Stimulated activated CD8-positive, alpha-beta memory T cell treated with anti-CD3 and anti-CD28 coated beads, Interleukin-2, amount 100 ng/mL, for 48 hours (primary cell): Measurements from ENCODE around the gene CERK.

Experiments used
- DNase-seq, 2 donors: peaks; one replicate each; pipeline ENCODE4 v3.0.0-alpha.2; 2020; ENCODE audit warnings: low read depth in 2 of 2

Gene CERK

DNA sequence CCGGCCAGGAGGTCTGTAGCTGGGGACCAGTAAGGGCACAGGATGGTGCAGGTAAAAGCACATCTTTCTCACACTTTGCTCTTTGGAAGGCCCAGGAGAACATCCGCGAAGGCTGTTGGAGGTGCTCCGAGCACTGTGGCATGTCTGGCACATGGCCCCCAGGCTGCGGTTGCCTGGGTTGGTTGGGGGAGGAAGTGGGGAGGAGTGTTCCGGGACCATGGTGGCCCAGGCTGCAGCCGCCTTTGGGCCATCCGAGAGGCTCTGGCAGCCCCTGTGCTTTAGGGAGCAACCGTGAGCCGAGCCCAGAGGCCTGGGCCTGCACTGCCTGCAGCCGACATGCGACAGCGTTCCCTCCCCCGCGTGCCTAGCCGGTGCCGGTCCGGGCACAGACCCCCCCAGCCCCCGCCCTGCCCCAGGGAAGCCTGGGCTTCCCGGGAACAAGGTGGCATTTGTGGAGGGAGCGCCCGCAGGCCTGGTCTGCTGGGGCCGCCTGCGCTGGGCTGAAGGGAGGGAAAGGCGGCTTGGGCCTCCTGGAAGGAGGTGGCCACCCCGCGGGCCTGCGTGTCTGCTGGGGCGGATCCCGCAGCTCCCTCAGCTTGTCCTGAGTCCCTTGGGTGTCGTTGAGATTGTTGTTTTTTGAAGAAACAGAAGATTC lies 59.9 kb downstream of the CERK start:
- DNase-seq: no peak

DNA sequence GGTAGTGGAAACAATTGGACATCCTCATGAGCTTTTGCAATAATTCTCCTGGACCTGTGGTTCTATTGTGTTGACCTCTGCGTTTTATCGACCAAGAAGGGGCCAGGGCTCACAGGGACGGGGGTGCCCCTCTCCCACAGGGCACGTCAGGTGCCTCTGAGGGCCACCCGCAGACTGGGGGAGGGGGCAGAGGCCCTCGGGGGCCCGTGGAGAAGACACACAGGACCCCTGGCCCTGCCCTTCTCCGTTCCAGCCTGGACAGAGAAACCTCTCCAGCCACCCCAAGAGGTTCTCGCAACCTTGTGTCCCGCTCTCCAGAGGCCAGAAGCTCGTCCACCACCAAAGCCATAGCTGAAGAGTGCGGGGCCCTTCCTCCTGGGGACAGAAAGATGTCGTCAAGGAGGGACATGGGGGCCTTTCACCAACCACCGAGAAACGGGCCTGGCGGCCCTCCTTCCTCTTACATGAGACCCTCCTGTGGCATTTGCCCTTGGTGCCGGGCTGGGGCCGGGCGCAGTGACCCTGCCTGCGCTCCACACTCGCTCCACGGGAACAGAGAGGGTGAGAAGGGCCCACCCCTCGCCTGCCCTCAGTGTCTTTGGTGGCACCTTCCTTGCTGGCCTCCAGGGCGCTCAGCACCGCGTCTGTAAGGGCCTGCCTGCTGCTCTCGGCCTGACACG lies 60.6 kb downstream of the CERK start:
- DNase-seq: no peak

DNA sequence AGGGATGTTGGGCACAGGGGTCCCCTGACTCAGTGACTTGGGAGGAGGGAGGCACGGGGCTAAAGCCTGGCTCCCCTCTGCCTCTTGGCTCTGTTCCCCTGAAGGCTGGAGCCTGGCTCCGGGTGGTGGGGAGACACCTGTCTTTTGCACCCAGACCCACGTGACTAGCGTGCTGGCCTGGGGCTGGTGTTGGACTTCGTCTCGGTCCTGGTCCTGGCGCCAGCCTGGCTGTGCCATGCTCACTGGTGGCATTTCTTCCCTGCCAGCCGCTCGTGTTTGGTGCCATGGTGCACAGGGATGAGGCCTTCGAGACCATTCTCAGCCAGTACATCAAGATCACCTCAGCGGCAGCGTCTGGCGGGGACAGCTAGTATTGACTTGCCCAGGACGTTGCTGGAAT lies 61.2 kb downstream of the CERK start:
- no peak for DNase-seq

DNA sequence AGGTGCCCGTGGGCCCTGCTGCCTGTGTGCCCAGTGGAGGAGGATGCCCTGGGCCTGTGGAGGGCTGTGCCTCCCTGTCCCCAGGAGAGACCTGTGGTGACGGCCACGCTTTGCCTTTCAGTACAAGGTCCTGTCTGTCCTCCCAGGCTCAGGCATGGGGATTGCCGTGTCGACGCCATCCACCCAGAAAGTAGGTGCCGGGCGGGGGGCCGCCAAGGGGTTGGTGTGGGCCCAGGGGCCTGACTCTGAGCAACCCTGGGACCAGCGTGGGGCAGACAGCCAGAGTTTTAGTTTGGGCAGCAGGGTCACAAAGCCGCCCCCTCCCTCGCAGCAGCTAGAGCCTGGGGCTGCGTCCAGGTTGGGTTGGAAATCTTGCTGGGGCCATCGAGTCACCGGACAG lies 61.6 kb downstream of the CERK start:
- DNase-seq: no peak

DNA sequence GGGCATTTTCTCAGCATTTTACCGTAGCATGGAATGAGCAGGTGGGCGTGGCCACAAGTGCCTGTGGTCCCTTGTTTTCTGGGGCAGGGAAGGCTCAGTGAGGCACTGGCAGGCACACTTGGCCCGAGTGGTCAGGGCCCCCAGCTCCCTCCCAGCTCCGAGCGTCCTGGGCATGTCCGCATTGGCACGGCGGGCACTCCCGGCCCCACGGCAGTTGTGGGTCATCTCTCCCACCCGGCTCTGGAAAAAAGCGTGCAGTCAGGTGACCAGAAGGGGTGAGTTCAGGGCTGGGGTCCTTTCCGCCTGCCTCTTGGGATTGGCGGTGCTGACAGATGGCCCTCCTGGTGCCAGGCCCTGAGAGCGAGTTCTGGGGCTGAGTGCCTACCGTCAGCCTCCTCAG lies 62.1 kb downstream of the CERK start:
- no peak for DNase-seq

DNA sequence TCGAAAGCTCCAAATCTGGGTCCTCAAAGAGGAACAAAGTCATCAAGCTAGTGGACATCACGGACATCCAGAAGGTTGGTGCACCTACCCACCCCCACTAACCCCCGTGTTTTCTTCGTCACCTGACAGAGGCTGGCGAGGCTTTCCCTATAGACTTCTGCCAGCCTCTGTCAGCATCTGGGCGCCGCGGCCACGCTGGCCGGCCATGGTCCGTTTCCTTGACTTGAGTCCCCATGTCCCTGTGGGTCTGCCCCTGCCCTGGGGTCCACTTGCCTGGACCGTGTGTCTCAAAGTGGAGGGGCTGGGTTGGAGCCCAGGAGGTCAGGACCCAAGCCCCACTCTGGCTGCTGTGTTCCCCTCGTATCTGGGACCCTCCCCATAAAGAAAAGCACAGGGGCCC lies 62.6 kb downstream of the CERK start:
- DNase-seq: no peak

DNA sequence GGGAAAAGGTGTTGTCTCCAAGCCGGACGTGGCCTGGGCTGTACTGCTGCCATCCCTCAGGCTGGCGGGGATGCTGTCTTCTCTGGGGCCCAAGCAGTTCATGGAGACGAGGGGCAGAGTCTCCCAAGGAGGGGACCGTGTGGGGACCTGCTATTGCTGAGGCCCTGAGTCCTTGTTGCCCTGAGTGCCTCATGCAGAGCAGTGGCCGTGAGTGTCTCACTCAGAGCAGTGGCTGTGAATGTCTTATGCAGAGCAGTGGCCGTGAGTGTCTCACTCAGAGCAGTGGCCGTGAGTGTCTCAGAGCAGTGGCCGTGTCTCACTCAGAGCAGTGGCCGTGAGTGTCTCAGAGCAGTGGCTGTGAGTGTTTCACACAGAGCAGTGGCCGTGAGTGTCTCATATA lies 63.1 kb downstream of the CERK start:
- DNase-seq: no peak

DNA sequence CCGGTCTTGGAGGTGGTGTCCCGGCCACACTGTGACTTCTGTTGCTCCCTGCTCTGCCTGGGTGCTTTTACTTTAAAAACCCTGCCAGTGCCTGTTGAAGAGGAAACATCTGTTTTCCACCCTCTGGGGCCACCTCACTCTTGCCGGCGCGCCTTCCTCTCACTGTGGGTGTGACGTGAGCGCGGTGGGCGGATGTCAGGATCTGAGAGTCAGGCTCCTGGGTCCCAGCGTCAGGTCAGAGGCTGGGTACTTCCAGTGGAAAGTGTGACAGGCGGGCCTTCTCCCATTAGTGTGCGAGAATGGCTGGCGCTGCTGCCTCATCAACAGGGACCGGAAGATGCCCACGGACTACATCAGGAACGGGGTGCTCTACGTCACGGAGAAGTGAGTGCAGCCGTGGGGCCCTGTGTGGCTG lies 63.7 kb downstream of the CERK start:
- peak; percentile 92 to 94 for DNase-seq

DNA sequence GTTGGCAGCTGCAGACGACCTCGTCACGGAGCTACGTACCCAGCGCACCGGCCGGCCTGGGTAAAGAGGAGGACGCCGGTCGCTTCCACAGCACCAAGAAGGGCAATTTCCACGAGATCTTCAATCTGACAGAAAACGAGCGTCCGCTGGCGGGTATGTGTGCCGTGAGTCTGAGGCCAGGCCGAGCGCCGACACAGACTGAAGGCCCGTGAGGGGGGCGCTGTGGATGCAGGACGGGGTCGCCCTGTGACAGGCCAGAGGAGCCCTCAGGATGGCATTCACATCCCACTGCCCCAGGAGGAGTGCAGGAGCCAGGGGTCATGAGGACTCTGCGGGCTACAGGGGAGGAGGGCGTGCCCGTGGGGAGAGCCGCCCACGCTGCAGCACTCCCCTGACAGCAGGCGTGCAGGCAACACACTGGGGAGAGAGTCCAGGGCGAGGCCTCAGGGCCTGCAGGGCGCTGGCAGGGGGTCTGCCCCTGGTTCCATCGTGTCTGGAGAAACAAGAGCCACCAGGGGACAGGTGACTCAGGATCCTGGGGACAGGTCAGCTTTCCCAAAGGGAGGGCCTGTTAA lies 64.3 kb downstream of the CERK start:
- no peak for DNase-seq

DNA sequence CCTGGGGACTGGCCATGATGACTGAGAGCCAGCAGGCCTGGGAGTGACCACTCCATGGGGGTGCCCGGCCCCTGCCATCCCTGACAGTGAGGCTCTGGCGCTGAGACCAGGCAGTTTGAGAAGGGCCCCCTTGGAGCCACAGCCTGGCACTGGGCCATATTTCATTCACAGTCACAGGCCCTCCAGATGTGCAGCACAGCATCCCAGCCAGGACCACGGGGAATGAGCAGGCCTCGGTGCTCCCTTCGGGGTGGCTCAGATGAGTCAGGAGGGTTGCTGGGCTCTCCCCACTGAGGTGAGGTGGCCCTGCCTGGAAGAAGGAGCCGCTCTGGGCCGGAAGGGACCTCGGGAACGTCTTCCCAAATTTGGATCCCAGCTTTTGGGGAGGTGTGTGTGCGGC lies 64.8 kb downstream of the CERK start:
- DNase-seq: no peak

DNA sequence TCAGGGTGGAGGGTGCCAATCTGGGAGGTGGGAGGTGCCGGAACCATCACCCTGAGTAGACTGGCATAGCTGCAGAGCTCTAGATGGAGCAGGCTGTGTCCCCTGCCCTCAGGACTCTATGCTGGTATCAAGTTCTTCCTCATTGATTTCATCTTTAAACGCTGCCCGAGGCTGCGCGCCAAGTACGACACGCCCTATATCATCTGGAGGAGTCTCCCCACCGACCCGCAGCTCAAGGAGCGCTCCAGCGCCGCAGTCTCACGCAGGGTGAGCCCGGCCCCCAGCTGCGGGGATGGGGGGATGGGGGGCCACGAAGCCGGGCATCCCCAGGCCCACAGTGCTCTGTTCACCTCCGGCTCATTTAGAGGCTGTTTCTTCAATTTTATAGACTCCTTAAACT lies 65.3 kb downstream of the CERK start:
- no peak for DNase-seq

DNA sequence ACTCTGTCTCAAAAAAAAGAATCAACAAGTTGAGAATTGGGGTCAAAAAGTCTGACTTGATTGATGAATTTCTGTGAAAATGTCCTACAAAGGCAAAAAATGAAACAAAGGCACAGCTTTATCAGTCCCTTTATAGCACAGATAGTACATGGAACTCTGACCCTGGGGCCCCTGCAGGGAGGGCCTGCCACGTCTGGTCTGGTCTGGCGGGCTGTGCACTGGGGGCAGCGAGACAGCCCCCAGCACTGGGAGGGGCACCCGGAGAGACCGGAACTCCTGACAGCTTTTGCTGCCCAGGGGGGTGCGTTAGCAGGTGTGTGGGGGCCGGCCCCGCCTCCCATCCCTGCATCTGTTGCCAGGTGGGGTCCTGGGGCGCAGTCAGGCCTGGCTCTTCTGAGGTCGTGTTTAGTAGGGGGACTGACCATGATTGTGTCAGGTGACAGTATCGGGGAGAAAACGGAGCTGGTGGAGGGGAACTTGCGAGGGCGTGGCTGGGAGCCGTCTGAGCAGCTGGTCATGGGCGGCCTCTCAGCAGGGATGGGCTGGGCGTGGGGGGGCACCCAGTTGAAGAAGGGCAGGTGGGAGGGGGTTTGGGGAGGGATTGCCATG lies 66.1 kb downstream of the CERK start:
- DNase-seq: no peak

DNA sequence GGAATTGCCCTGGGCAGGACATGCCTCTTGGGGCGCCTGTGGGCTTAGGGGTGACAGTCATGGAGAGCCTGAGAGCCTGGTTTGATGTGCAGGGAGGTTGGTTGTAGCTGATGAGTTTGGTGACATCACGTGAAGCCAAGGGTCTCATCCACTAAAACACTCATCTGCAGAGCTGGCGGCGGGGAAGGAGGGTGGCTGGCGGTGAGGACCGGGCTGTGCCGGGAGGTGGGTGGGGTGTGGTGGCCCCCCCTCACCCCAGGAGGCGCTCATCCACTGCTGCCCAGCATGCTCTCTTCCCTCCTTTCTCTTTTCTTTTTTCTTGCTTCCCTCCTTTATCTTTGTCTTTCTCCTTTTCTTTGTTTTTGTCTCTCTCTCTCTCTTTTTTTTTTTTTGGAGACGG lies 68.9 kb downstream of the CERK start:
- no peak for DNase-seq

DNA sequence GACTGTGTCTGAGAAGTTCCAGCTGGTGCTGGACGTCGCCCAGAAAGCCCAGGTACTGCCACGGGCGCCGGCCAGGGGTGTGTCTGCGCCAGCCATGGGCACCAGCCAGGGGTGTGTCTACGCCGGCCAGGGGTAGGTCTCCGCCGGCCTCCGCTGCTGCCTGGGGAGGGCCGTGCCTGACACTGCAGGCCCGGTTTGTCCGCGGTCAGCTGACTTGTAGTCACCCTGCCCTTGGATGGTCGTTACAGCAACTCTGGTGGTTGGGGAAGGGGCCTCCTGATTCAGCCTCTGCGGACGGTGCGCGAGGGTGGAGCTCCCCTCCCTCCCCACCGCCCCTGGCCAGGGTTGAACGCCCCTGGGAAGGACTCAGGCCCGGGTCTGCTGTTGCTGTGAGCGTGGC lies 69.9 kb downstream of the CERK start:
- no peak for DNase-seq

DNA sequence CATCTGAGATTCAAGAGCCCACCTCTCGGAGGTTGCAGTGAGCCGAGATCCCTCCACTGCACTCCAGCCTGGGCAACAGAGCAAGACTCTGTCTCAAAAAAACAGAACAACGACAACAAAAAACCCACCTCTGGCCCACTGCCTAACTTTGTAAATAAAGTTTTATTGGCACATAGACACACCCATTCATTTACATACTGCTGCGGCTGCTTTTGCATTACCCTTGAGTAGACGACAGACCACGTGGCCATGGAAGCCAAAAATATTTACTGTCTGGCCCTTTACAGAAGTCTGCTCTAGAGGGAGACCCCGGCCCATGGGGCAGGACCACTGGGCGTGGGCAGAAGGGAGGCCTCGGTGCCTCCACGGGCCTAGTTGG lies 70.8 kb downstream of the CERK start:
- DNase-seq: no peak

DNA sequence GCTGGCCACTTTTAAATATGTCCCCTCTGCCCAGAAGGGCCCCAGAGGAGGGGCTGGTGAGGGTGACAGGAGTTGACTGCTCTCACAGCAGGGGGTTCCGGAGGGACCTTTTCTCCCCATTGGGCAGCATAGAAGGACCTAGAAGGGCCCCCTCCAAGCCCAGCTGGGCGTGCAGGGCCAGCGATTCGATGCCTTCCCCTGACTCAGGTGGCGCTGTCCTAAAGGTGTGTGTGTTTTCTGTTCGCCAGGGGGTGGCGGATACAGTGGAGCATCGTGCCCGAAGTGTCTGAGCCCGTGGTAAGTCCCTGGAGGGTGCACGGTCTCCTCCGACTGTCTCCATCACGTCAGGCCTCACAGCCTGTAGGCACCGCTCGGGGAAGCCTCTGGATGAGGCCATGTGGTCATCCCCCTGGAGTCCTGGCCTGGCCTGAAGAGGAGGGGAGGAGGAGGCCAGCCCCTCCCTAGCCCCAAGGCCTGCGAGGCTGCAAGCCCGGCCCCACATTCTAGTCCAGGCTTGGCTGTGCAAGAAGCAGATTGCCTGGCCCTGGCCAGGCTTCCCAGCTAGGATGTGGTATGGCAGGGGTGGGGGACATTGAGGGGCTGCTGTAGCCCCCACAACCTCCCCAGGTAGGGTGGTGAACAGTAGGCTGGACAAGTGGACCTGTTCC lies 71.3 kb downstream of the CERK start:
- no peak for DNase-seq

DNA sequence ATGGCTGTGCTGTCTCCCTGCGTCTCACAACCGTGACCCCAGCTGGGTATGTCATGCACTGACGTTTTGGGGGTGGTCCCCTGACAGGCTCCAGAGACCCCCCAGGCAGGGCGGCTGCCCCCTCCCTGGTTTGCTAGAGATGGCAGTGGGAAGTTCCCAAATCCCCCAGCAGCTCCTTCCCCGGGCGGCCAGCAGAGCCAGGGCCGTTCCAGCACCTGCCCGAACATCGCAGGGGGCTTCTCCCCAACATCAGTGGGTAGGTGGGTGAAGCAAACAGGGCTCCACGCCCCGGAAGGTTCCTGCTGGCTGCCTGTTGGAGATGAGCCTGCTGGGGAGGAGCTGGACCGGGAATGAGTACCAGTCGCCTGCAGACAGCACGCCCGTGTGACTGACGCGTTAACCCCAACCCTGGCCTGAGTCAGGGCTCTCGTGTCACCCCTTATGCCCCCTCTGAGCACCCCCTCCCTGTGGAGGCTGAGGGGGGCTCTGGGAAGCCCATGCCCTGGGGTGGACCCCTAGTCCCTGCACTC lies 72.2 kb downstream of the CERK start:
- no peak for DNase-seq

DNA sequence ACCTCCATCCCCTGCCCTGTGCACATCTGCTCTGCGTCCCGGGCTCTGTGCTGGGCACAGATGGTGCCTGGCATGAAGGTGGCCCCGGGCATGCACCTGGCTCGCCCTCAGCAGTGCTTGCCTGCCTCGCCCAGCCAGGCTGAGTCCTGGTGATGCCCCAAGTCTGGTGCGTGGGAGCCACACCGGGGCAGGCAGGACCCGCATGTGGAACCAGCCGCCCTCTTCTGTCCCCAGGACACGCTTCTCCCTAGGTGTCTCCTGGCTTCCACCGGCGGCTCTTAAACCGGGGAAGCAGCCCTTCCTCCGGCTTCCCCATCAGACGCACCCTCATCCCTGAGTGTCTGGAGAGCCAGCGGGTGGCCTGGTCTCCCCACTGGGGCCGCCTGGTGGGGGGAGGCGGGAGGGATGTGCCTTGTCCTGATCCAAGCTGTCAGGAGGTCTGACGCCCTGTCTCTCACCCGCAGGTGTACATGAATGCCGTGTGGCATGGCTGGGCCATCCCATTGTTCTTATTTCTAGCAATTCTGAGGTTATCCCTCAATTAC lies 72.8 kb downstream of the CERK start:
- DNase-seq: no peak

DNA sequence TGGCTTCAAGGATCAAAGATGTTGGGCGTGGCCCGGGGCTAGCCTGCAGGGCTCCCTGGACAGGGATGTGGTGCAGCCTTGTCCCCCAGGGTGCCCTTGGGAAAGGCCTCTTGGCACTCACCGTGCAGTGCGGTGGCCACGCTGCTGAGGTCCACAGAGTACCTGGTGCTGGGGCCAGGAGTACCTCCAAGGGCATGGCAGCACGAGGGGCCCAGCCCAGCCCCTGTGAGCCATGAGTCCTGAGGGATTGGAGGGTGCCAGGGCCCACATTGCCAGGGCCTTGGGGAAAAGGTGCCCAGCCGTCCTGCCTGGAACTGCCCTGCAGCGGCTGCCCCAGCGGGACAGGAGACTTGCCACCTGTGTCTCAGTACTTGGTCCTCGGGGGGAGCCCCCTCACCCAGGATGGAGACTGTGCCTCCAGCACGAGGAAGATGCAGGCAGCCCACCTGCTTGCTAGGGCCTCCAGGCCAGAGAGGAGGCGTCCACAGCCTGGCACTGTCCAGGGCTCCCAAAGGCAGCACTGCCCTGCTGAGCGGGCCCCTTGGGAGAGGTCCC lies 73.7 kb downstream of the CERK start:
- no peak for DNase-seq

DNA sequence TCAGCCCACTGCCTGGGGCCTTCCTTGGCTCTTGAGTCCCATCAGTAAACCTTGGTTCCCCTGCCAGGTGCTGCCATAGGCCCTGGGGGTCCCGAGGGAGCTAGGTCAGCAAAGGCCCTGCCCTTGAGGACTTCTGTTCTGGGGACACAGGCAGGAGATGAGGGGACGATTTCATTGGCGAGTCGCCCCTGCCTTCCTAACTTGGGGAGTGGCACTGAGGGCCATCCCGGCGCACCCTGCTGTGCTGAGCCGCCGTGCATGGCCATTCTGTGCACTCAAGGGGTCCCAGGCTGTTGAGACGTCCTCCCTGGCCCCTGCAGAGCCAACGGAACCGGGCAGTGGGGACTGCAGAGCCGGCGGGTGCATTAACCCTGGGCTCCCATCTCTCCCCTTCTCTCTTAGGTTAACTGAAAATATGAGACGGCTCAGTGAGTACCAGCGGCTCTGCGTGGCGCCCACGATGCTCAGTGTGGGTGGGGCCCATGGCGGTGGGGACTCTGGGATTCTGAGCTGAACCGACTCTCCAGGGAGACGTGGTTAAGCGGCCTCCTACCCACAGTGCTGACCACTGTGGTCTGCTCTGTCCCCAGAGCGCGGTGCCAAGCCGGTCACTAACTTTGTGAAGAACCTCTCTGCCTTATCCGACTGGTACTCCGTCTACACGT lies 74.5 kb downstream of the CERK start:
- DNase-seq: no peak

DNA sequence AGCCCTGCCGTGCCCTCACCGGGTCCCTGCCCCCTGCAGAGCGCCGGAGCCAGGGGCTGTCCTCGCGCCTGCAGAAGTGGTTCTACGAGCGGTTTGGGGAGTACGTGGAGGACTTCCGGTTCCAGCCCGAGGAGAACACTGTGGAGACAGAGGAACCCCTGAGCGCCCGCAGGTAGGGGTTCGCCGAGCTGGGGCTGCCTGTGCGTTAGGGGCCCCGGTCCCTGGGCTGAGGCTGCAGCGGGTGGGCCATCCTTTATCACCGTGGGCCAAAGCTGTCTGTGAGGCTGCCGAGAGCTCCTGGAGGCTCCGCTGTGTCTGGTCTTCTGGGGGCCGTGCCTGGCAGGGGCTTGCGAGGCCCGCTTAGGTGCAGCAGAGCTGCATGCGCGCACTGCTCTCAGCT lies 75.1 kb downstream of the CERK start:
- DNase-seq: no peak
